Fibroblast of skin of abdomen (primary cell): ENCODE measurements around the gene LY6G6F.
A peak's percentile ranks its signal among the peaks of the same experiment; 100 is the strongest.

ENCODE experiments used
- DNase-seq: peaks from one replicate; pipeline ENCODE4 v3.0.0-alpha.2; 2013

Gene LY6G6F

GRCh38 chr6:31676904-31677303, 29.8 kb upstream of the LY6G6F start:
- no peak for DNase-seq

- DNase-seq, result no peak
These were observed 28.7 kb upstream of the LY6G6F start for GRCh38 chr6:31677955-31678354.

- peak; percentile 82 for DNase-seq
These were observed 26.2 kb upstream of the LY6G6F start, which contains the start of gene LY6G5C for GRCh38 chr6:31680226-31681134. Gene LY6G5C (minus strand): TSS chr6:31681067. CDS start chr6:31680373, 694 bp downstream.

GRCh38 chr6:31681135-31681671, 25.5 kb upstream of the LY6G6F start:
- peak; percentile 38 for DNase-seq

- DNase-seq, result no peak
These were observed 23.1 kb upstream of the LY6G6F start for GRCh38 chr6:31683591-31683990.

- no peak for DNase-seq
These were observed 20.2 kb upstream of the LY6G6F start for GRCh38 chr6:31686483-31686882.

GRCh38 chr6:31687321-31687720, 19.3 kb upstream of the LY6G6F start:
- DNase-seq, result no peak

GRCh38 chr6:31687860-31688693, 18.6 kb upstream of the LY6G6F start:
- no peak for DNase-seq

GRCh38 chr6:31689249-31690110, 17.2 kb upstream of the LY6G6F start:
- no peak for DNase-seq

GRCh38 chr6:31690231-31691077, 16.2 kb upstream of the LY6G6F start:
- DNase-seq, result no peak

- no peak for DNase-seq
These were observed 15.6 kb upstream of the LY6G6F start for GRCh38 chr6:31691078-31691463.

GRCh38 chr6:31691564-31692108, 15.0 kb upstream of the LY6G6F start:
- DNase-seq, result no peak

GRCh38 chr6:31692353-31692752, 14.3 kb upstream of the LY6G6F start:
- DNase-seq, result no peak

GRCh38 chr6:31692886-31693285, 13.8 kb upstream of the LY6G6F start:
- no peak for DNase-seq

GRCh38 chr6:31693535-31693934, 13.1 kb upstream of the LY6G6F start:
- no peak for DNase-seq

- DNase-seq, result no peak
These were observed 9.1 kb upstream of the LY6G6F start for GRCh38 chr6:31697555-31697954.

GRCh38 chr6:31700740-31701401, 5.8 kb upstream of the LY6G6F start:
- no peak for DNase-seq

GRCh38 chr6:31701666-31702404, 4.8 kb upstream of the LY6G6F start:
- no peak for DNase-seq

- no peak for DNase-seq
These were observed 4.3 kb upstream of the LY6G6F start for GRCh38 chr6:31702405-31702818.
